ENCODE data around the gene ALG6. TPM values are rescaled to one million over a fixed set of nuclear protein-coding genes. Genes with fewer than 3 reads are reported as not detected.
A peak's percentile ranks its signal among the peaks of the same experiment; 100 is the strongest.

ALG6 gene
- 1.9 TPM for polyA plus RNA-seq (2012; ENCODE audit: insufficient read depth, insufficient read length, low read depth)

DNA sequence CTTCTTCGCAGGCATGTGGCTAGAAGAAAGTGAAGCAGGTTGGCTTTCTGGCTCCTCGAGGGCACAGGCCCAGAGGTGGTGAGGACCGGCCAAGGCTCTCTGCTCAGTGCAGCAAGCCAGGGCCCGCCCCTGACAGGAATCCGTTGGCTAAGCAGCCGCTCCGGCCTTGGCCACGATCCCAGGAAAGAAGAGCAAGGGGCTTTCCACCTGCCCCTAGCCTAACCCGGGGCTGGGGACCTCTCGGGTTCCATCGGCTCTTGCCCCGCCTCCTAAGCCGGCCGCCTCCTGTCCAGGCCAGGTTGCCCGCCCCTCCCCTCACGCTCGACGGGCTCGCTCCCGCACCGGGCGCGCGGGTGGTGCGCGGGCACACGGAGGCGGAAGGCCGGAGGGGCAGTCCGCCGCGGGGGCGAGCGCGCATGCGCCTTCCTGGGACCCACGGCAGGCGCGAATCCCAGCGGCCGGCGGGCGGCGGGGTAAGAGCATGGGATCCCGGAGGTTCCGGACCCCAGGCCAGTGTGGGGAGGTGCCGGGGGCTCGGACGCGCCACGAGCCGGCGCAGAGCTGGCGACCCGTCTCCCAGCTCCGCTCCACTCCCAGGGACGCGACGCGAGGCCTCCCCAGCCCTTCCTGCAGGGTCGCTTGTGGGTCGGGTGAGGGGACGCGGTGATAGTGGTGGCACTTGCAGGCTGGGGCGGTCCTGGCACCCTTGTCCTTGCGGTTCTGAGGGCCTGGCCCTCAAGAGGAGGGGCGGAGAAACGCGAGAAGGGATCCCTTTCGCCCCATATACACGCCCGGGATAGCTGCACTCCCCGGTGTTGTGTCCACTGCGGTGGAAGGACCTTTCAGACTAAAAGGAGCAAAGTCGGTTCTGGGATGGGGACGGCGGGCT is at the start of gene ALG6:
Gene ALG6 (plus strand): TSS at position 413 of the 889 bp plus-strand sequence. CDS start 3,351 bp downstream, outside the sequence.
- Histone ChIP-seq H3K4me3 (ENCODE audit: low read depth, low read length) (peak within 1 kb of the TSS; percentile 80), H3K9me3 (no peaks in the 10 kb centered on the region), H3K4me1 (no peaks in the 10 kb centered on the region), H3K36me3 (no peaks in the 10 kb centered on the region), H3K27me3 (no peaks in the 10 kb centered on the region)
- no peak for TF ChIP-seq CTCF (IDR thresholded peaks at IDR 0.05; ENCODE audit: low read depth, low read length)
- DNase-seq, result peak; percentile 91

DNA sequence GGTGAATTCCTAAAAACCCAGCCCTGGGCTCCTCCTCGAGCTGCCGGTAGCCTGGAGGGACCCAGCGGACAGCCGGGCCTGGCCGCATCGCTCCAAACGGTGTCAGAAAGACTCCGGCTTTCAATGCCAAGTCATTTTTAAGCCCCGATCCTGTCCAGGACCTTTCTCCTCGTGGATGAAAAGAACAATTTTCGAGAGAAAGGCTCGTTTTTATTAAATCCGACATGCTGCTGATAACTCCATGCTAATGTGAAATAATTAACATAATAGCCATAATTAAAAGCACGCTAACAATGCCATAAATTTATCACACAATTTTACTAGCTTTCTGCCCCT is 49.6 kb upstream of the ALG6 start:
- Histone ChIP-seq H3K36me3 (no peaks in the 10 kb centered on the region), H3K27me3 (peaks cover 75% of the 10 kb centered on the region), H3K4me3 (ENCODE audit: low read depth, low read length) (no peak overlapping the region), H3K9me3 (no peaks in the 10 kb centered on the region), H3K4me1 (no peaks in the 10 kb centered on the region)
- no peak for TF ChIP-seq CTCF (IDR thresholded peaks at IDR 0.05; ENCODE audit: low read depth, low read length)
- no peak for DNase-seq

DNA sequence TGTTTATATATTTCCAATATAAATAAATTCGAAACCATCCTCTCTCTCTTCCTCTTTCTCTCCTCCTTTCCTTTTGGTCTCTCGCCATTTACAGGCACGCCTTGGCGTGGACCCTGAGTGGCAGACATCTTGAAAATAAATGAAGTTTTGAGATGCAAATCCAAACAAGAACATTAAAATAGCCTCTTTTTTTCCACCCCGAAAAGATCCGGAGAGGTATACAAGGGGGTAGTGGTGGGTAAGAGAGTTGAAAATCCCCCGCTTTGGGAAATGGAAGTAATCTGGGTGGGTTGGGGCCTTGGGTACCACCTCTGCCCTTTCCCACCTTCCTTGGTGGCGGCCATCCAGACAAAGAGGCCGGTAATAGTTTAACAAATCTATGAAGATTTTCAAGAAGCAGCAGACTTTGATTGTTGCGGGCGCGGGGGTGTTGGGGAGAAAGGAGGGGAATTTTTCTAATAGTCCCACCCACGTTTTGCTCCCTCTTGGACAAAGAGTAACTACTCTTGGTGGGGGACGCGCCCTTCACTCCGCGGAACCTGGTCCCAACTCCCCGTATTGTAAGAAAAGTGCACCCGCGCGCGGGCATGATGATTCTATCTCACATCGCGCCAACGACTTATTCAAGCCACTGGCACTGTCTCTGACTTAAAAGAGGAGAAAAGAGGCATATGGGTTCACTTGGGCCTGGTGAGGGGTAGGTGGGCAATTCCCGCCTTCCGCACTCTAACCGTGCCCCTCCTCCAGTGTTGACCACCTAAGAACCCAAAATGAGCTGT is 49.0 kb upstream of the ALG6 start:
- Histone ChIP-seq H3K27me3 (peaks cover 81% of the 10 kb centered on the region), H3K9me3 (no peaks in the 10 kb centered on the region), H3K36me3 (no peaks in the 10 kb centered on the region), H3K4me3 (ENCODE audit: low read depth, low read length) (no peak overlapping the region), H3K4me1 (no peaks in the 10 kb centered on the region)
- TF ChIP-seq CTCF (IDR thresholded peaks at IDR 0.05; ENCODE audit: low read depth, low read length), result no peak
- DNase-seq, result no peak

- Histone ChIP-seq H3K4me1 (no peaks in the 10 kb centered on the region), H3K4me3 (ENCODE audit: low read depth, low read length) (no peak overlapping the region), H3K36me3 (no peaks in the 10 kb centered on the region), H3K27me3 (peaks cover 90% of the 10 kb centered on the region), H3K9me3 (no peaks in the 10 kb centered on the region)
- DNase-seq, result no peak
- TF ChIP-seq CTCF (IDR thresholded peaks at IDR 0.05; ENCODE audit: low read depth, low read length), result no peak
Measured at GRCh38 chr1:63319046-63320021, 48.1 kb upstream of the ALG6 start.

DNA sequence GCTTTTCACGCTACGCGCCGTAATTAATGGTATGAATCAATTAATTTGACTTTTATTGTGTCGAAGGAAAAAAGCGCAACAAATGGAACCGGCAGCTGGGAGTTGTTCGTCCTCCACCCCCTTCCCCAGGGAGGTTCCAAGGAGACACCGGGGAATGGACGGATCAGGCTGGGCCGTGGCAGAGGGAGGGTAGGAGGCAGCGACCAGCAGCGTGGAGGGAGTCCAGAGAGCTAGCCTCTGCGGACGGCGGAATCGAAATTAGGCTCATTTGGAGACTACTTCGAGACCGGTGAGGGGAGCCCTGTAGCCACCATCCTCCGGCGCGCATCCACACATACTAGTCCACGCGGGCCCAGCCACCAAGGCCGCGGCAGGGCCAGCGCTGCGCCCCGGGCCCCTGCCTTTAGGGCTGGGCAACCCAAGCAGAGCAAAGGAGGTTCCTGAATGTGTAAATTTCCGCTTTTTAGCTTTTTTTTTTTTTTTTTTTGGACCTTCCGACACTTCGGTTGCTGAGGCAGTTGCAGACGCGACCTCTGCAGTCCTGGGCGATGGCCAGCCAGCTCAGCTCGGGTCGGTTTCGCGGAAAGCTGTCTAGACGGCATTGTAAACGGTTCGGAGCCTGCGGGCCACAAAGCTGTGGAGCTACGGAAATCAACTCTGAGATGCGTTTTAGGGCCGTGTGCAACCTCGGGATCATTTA is 47.3 kb upstream of the ALG6 start:
- Histone ChIP-seq H3K4me3 (ENCODE audit: low read depth, low read length) (no peak overlapping the region), H3K36me3 (no peaks in the 10 kb centered on the region), H3K27me3 (peaks cover 94% of the 10 kb centered on the region), H3K9me3 (no peaks in the 10 kb centered on the region), H3K4me1 (no peaks in the 10 kb centered on the region)
- no peak for DNase-seq
- no peak for TF ChIP-seq CTCF (IDR thresholded peaks at IDR 0.05; ENCODE audit: low read depth, low read length)

All from BE2C (cell line).